Calu3 (cell line): ENCODE results near the gene NHERF1. TPM values are rescaled to one million over a fixed set of nuclear protein-coding genes. Genes with fewer than 3 reads are reported as not detected.
A peak's percentile ranks its signal among the peaks of the same experiment; 100 is the strongest.

Experiments
- BruUV-seq: library from RNA; stranded (reverse); fragments of 400-500 nt; replicated peaks from 2 replicates; lab custom pipeline; 2021; lab: Mats Ljungman, UMichigan
- CTCF ChIA-PET: fragments of 300-600 bp; sonication (Branson Sonifier 250); formaldehyde crosslinking; loops from one replicate; lab custom pipeline; 2022; ENCODE audit warnings: antibody characterized with exemption; lab: Charles Lee
- DNase-seq: peaks from one replicate; pipeline ENCODE4 v3.0.0; 2022
- H3K27ac Mint-ChIP-seq: one replicate; pipeline ENCODE4 v1.8.0; 2022; ENCODE audit warnings: mixed read lengths; ENCODE audit not compliant: unreplicated experiment
- H3K27me3 Mint-ChIP-seq: one replicate; pipeline ENCODE4 v1.8.0; 2022; ENCODE audit warnings: mixed read lengths; ENCODE audit not compliant: unreplicated experiment
- H3K36me3 Mint-ChIP-seq: one replicate; pipeline ENCODE4 v1.8.0; 2022; ENCODE audit warnings: mild to moderate bottlenecking, moderate library complexity, mixed read lengths; ENCODE audit not compliant: insufficient read depth, unreplicated experiment
- H3K4me1 Mint-ChIP-seq: one replicate; pipeline ENCODE4 v1.8.0; 2022; ENCODE audit warnings: mild to moderate bottlenecking, low read depth, mixed read lengths; ENCODE audit not compliant: unreplicated experiment
- H3K4me3 Mint-ChIP-seq: one replicate; pipeline ENCODE4 v1.8.0; 2022; ENCODE audit warnings: mild to moderate bottlenecking, low read depth, moderate library complexity, mixed read lengths; ENCODE audit not compliant: unreplicated experiment
- H3K9me3 Mint-ChIP-seq: one replicate; pipeline ENCODE4 v1.8.0; 2022; ENCODE audit warnings: low read depth, mixed read lengths; ENCODE audit not compliant: unreplicated experiment
- CTCF ChIP-seq: fragments of 200-600 bp; IDR thresholded peaks from one replicate; pipeline ENCODE4 v1.8.0; 2022; ENCODE audit warnings: antibody characterized with exemption; ENCODE audit not compliant: unreplicated experiment
- intact Hi-C: fragments of 100-400 bp; cut with micrococcal nuclease; formaldehyde crosslinking; loops from one replicate; pipeline ENCODE4 v1.10.0; 2022; ENCODE audit not compliant: unreplicated experiment
- total RNA-seq: library from RNA; stranded (reverse); gene quantifications from 2 replicates; pipeline ENCODE4 v1.2.3, GENCODE V29; 2022

Gene NHERF1
- total RNA-seq, 1 experiment from 2014 or later, result 114 TPM

- intact Hi-C loops, result no loop called here
- peak within 1 kb of the TSS; percentile 93 for H3K27ac Mint-ChIP-seq
- DNase-seq, result peak; percentile 99
- H3K9me3 Mint-ChIP-seq, result no peaks in the 10 kb centered on the region
- no peaks in the 10 kb centered on the region for H3K27me3 Mint-ChIP-seq
- peak within 1 kb of the TSS; percentile 98 for H3K4me3 Mint-ChIP-seq
- H3K36me3 Mint-ChIP-seq, result peaks cover 46% of the 10 kb centered on the region
- no TSS peak for BruUV-seq
- CTCF ChIA-PET, result interaction anchor here (0.7 to 1.7 kb wide), 9 partner anchors 15 to 138 kb away, joined by 3 to 6 read pairs (median 4); no protein-coding TSS in a partner anchor
- H3K4me1 Mint-ChIP-seq, result peaks cover 10% of the 10 kb centered on the region
- no peak for TF ChIP-seq CTCF
Measured at GRCh38 chr17:74776044-74776962, 27.9 kb downstream of the NHERF1 start, which contains the start of gene NAT9. TSS of gene NAT9 (minus strand) at chr17:74776345. CDS start at chr17:74775698, 647 bp downstream.

- no peak for DNase-seq
- peaks cover 10% of the 10 kb centered on the region for H3K4me1 Mint-ChIP-seq
- TF ChIP-seq CTCF, result no peak
- H3K36me3 Mint-ChIP-seq, result peaks cover 41% of the 10 kb centered on the region
- H3K4me3 Mint-ChIP-seq, result peak overlapping the region; percentile 98
- CTCF ChIA-PET, result interaction anchor here (0.8 to 1.7 kb wide), 7 partner anchors 17 to 131 kb away, joined by 3 to 6 read pairs (median 5); no protein-coding TSS in a partner anchor
- peak overlapping the region; percentile 93 for H3K27ac Mint-ChIP-seq
- intact Hi-C loops, result no loop called here
- BruUV-seq, result no TSS peak
- no peaks in the 10 kb centered on the region for H3K9me3 Mint-ChIP-seq
- H3K27me3 Mint-ChIP-seq, result no peaks in the 10 kb centered on the region
Measured at GRCh38 chr17:74776990-74777389, 28.6 kb downstream of the NHERF1 start.

GRCh38 chr17:74777901-74778515, 29.6 kb downstream of the NHERF1 start:
- H3K4me1 Mint-ChIP-seq, result peaks cover 10% of the 10 kb centered on the region
- TSS peak; percentile 30 for BruUV-seq
- no peak for DNase-seq

More at GRCh38 chr17:74777901-74778515, 29.6 kb downstream of the NHERF1 start:
- Mint-ChIP-seq H3K27me3 (no peaks in the 10 kb centered on the region), H3K4me3 (no peak overlapping the region), H3K36me3 (peaks cover 31% of the 10 kb centered on the region), H3K9me3 (no peaks in the 10 kb centered on the region), H3K27ac (no peak overlapping the region)
- intact Hi-C loops, result no loop called here
- CTCF ChIA-PET, result interaction anchor here (0.7 kb wide), 1 partner anchor 32 kb away, joined by 10 read pairs; no protein-coding TSS in a partner anchor
- no peak for TF ChIP-seq CTCF
